ENCODE data around the gene GALNT11. TPM values are rescaled to one million over a fixed set of nuclear protein-coding genes. Genes with fewer than 3 reads are reported as not detected.

GALNT11 gene
- total RNA-seq, 1 donor from 2014 or later: 40.5 TPM

DNA sequence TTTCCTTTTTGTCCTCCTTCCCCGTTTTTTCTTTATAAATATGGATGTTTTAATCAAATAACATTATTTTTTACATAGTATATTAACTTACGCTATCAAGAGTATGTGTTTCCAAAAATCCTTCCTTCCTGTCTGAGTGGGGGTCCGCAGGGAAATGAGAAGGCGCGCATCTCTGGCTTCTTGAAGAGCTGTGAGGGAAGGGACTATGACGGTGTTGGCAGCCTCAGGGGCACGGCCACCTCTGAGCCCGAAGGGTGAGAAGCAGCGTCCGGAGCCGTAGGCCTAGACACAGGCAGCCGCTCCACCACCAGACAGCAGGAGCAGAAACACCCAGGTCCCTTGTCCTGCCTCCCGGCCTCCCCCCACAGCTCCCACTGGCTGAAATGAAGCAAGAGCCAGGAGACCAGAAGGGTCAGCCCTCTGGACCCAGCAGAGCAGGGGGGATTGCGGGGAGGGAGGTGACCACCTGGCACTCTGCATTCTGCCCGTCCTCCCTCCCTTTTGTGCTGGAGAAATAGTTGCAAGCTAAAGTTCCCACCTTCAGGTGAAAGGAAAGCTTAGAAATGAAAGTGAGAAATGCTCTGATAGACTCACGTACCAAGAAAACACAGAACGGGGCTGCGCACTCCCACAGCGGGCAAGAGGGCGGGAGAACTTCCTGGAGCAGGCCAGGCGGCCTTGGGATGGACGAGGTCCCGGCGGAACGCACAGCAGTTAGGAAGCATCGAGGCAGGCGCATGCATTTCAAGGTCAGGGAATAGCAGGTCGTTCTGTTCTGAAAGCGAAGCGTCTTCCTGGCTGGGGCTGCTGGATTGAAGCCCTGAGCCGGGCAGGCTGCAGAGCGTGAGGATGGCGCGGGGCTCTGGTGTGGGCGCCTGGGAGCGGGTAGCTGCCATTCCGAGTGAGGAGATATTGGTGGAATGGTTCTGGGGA, 105.5 kb downstream of the GALNT11 start:
- Histone ChIP-seq H3K27ac (no peak overlapping the region), H3K4me1 (no peaks in the 10 kb centered on the region), H3K4me3 (no peak overlapping the region), H3K27me3 (no peaks in the 10 kb centered on the region), H3K9me3 (no peaks in the 10 kb centered on the region), H3K36me3 (peaks cover 48% of the 10 kb centered on the region)
- no peak for ATAC-seq
- no peak for DNase-seq
- intact Hi-C loops (cut with DNase I): no loop called here
- TF ChIP-seq, protein P1, sequence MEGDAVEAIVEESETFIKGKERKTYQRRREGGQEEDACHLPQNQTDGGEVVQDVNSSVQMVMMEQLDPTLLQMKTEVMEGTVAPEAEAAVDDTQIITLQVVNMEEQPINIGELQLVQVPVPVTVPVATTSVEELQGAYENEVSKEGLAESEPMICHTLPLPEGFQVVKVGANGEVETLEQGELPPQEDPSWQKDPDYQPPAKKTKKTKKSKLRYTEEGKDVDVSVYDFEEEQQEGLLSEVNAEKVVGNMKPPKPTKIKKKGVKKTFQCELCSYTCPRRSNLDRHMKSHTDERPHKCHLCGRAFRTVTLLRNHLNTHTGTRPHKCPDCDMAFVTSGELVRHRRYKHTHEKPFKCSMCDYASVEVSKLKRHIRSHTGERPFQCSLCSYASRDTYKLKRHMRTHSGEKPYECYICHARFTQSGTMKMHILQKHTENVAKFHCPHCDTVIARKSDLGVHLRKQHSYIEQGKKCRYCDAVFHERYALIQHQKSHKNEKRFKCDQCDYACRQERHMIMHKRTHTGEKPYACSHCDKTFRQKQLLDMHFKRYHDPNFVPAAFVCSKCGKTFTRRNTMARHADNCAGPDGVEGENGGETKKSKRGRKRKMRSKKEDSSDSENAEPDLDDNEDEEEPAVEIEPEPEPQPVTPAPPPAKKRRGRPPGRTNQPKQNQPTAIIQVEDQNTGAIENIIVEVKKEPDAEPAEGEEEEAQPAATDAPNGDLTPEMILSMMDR (IDR thresholded peaks at IDR 0.05): no peak

DNA sequence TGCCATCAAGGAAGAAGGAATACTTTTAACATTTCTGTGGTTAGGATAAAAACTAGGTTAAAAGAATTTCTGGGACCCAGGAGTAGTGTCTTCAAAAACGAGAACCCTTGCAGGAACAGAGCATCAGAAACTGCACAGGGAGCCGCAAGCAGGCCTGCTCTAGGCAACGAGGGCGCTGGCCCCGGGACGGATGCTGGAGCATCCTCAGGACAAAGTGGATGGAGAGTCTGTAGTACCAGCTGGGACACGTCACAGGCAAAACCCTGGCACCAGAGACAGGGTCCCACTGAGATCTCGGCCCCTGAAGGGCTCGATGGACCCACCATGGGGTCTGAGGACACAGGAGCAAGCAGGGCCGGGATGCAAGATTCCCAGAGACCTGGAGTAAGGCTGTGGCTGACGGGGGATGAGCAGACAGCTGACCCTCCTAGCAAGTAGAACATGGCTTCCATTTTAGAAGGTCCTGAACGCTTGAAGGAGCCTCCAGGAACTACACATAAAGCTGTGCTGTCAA, 106.6 kb downstream of the GALNT11 start:
- Histone ChIP-seq H3K4me1 (no peaks in the 10 kb centered on the region), H3K27me3 (no peaks in the 10 kb centered on the region), H3K27ac (no peak overlapping the region), H3K9me3 (no peaks in the 10 kb centered on the region), H3K36me3 (peaks cover 44% of the 10 kb centered on the region), H3K4me3 (no peak overlapping the region)
- ATAC-seq (no peak), DNase-seq (no peak)
- intact Hi-C loops (cut with DNase I): no loop called here
- TF ChIP-seq, protein P1 (IDR thresholded peaks at IDR 0.05): no peak

DNA sequence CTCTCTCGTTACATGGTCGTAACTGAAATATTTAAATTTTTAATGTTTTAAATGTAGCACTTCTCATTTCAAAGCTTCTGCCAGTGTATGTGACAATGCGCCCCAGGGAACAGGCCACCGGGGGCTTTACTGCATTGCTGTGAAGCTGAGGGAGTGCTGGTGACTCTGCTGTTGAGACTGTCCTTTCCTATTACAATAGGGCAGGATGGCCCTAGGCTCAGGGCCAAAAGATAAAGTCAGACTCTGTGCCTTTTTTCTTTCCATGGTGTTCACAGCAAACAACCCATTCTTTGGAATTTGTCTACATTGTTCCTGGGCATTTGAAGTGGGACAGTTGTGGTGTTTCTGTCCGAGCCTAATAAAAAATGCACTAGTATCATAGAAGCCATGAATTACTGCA, 107.3 kb downstream of the GALNT11 start:
- H3K36me3 ChIP-seq: peaks cover 50% of the 10 kb centered on the region
- no peak for ATAC-seq
- TF ChIP-seq, protein P1 (IDR thresholded peaks at IDR 0.05): no peak

DNA sequence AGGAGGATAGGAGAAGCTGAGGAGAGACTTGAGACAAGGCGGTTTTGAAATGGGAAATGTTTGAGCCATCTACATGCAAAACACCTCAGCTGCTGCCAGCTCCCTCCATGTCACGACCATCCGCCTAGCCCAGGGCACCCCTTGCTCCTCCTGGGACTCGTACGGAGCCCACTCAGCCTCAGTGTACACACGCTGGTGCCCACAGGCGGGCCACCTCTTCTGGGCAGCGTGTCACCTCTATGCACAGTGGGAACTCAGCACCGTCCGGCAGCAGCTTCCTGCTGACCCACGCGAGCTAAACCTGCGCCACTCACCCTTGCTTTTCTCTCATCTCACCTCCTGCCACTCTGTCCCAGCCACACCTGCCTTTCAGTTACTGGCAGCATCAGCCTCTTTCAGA, 108.3 kb downstream of the GALNT11 start:
- H3K4me1 ChIP-seq: no peaks in the 10 kb centered on the region
- no peak for DNase-seq
- peaks cover 55% of the 10 kb centered on the region for H3K36me3 ChIP-seq
- no peak overlapping the region for H3K4me3 ChIP-seq
- H3K27me3 ChIP-seq: no peaks in the 10 kb centered on the region
- no peak overlapping the region for H3K27ac ChIP-seq
- no peaks in the 10 kb centered on the region for H3K9me3 ChIP-seq
- ATAC-seq: peak; percentile 39
- TF ChIP-seq, protein P1 (IDR thresholded peaks at IDR 0.05): no peak
- intact Hi-C loops (cut with DNase I): no loop called here

More for the DNA sequence above, 107.3 kb downstream of the GALNT11 start:
- no peak for DNase-seq
- Histone ChIP-seq H3K4me1 (no peaks in the 10 kb centered on the region), H3K27me3 (no peaks in the 10 kb centered on the region), H3K9me3 (no peaks in the 10 kb centered on the region), H3K4me3 (no peak overlapping the region), H3K27ac (no peak overlapping the region)
- intact Hi-C loops (cut with DNase I): no loop called here

DNA sequence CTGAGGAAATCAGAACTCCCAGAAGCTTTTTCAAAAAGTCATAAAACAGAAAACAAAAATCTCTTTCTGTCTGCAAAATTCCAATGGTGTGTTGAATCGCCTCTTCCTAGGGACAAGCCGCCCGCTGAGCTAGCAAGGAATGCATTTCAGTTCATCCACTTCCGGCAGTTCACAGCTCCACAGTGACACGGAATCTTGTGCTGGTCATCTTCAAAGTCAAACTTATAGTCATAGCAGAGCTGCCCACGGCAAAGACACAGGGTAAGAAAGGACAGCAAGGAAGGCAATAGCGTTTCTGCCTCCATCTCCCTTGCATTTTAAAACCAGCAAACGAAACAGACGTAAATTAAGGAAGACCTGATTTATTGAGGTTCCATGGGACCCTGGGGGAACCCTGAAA, 111.2 kb downstream of the GALNT11 start:
- intact Hi-C loops (cut with DNase I): no loop called here
- Histone ChIP-seq H3K4me1 (no peaks in the 10 kb centered on the region), H3K4me3 (no peak overlapping the region), H3K27ac (no peak overlapping the region), H3K36me3 (peaks cover 61% of the 10 kb centered on the region), H3K27me3 (no peaks in the 10 kb centered on the region), H3K9me3 (no peaks in the 10 kb centered on the region)
- TF ChIP-seq, protein P1 (IDR thresholded peaks at IDR 0.05): no peak
- no peak for DNase-seq
- no peak for ATAC-seq

All from upper lobe of right lung (tissue), 1 donor.